Measurements from ENCODE around the gene FNBP1L.

FNBP1L gene

DNA sequence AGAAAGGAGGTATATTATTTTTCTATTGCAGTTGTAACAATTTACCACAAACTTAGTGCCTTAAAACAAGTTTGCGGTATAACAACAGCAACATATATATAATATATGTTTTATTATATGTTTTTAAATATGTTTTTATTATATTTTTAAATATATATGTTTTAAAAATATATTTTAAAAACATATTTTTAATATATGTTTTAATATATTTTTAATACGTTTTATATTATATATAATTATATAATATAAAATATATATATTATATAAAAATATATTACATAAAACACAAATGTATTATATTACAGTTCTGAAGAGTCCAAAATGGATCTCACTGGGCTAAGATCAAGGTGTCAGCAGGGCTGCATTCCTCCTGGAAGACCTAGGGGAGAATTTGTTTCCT is 27.5 kb upstream of the FNBP1L start:
- Histone ChIP-seq H2BK120ac (ENCODE audit: low read depth, low read length) (no peak overlapping the region), H3K79me1 (ENCODE audit: low read depth, low read length) (no peaks in the 10 kb centered on the region), H3K4ac (ENCODE audit: low read length) (no peak overlapping the region), H2BK5ac (ENCODE audit: low read length) (no peak overlapping the region), H2BK15ac (ENCODE audit: low read length) (no peak overlapping the region), H3K4me3 (ENCODE audit: low read length in 2 of 2) (no peak overlapping the region), H3K36me3 (replicated peaks in 1 of 2; ENCODE audit: control insufficient read depth in 2 of 2, insufficient read depth in 2 of 2, low read length in 2 of 2) (no peaks in the 10 kb centered on the region), H2BK12ac (ENCODE audit: low read length) (no peak overlapping the region), H2AFZ (ENCODE audit: low read length) (no peak overlapping the region), H3K9me3 (replicated peaks in 1 of 2; ENCODE audit: control insufficient read depth in 2 of 2, insufficient read depth in 1 of 2, low read depth in 1 of 2, low read length in 2 of 2) (no peaks in the 10 kb centered on the region), H3K9ac (ENCODE audit: low read depth, low read length, poor library complexity) (no peak overlapping the region), H3K4me1 (ENCODE audit: control insufficient read depth in 2 of 2, insufficient read depth in 1 of 2, low read depth in 1 of 2, low read length in 2 of 2) (no peaks in the 10 kb centered on the region), H3K27ac (replicated peaks; ENCODE audit: low read length) (no peak overlapping the region), H3K23ac (ENCODE audit: low read depth, low read length, poor library complexity) (no peak overlapping the region), H4K8ac (ENCODE audit: low read depth, low read length) (no peak overlapping the region), H3K4me2 (ENCODE audit: insufficient read depth, low read length, poor library complexity, severe bottlenecking) (no peak overlapping the region), H2AK5ac (ENCODE audit: low read depth, low read length) (no peak overlapping the region), H4K91ac (ENCODE audit: low read depth, low read length, poor library complexity) (no peak overlapping the region), H3K18ac (ENCODE audit: low read length) (no peak overlapping the region), H3K14ac (ENCODE audit: low read length) (no peak overlapping the region), H3K27me3 (ENCODE audit: control insufficient read depth in 3 of 3, insufficient read depth in 3 of 3, low read depth in 1 of 3, low read length in 3 of 3) (no peaks in the 10 kb centered on the region)
- DNase-seq (ENCODE audit: low spot score): no peak
- no CpG with 5 or more reads among the region's 2 CpGs for WGBS, 2 donors (ENCODE audit: extremely low coverage in 2 of 2, insufficient read length in 2 of 2, insufficient replicate concordance in 1 of 2)

- H3K9ac ChIP-seq (ENCODE audit: low read depth, low read length, poor library complexity): no peak overlapping the region
- peak overlapping the region; percentile 28 for H2AK5ac ChIP-seq (ENCODE audit: low read depth, low read length)
- no peak overlapping the region for H4K91ac ChIP-seq (ENCODE audit: low read depth, low read length, poor library complexity)
- H3K4me3 ChIP-seq (ENCODE audit: low read length in 2 of 2): no peak overlapping the region
- H3K36me3 ChIP-seq (replicated peaks in 1 of 2; ENCODE audit: control insufficient read depth in 2 of 2, insufficient read depth in 2 of 2, low read length in 2 of 2): peaks cover 0 to 2% of the 10 kb centered on the region in 2 donors
- no peaks in the 10 kb centered on the region for H3K27me3 ChIP-seq (ENCODE audit: control insufficient read depth in 3 of 3, insufficient read depth in 3 of 3, low read depth in 1 of 3, low read length in 3 of 3)
- H2BK12ac ChIP-seq (ENCODE audit: low read length): no peak overlapping the region
- no peak overlapping the region for H2BK120ac ChIP-seq (ENCODE audit: low read depth, low read length)
- H3K23ac ChIP-seq (ENCODE audit: low read depth, low read length, poor library complexity): peak overlapping the region; percentile 55
- no CpG with 5 or more reads among the region's 2 CpGs for WGBS, 2 donors (ENCODE audit: extremely low coverage in 2 of 2, insufficient read length in 2 of 2, insufficient replicate concordance in 1 of 2)
- H4K8ac ChIP-seq (ENCODE audit: low read depth, low read length): no peak overlapping the region
- no peak for DNase-seq (ENCODE audit: low spot score)
- H3K27ac ChIP-seq (replicated peaks; ENCODE audit: low read length): no peak overlapping the region
- H3K4me2 ChIP-seq (ENCODE audit: insufficient read depth, low read length, poor library complexity, severe bottlenecking): no peak overlapping the region
- H2BK5ac ChIP-seq (ENCODE audit: low read length): no peak overlapping the region
- no peaks in the 10 kb centered on the region for H3K4me1 ChIP-seq (ENCODE audit: control insufficient read depth in 2 of 2, insufficient read depth in 1 of 2, low read depth in 1 of 2, low read length in 2 of 2)
- no peak overlapping the region for H2AFZ ChIP-seq (ENCODE audit: low read length)
- H3K14ac ChIP-seq (ENCODE audit: low read length): no peak overlapping the region
- peaks cover 4 to 11% of the 10 kb centered on the region in 2 donors for H3K9me3 ChIP-seq (replicated peaks in 1 of 2; ENCODE audit: control insufficient read depth in 2 of 2, insufficient read depth in 1 of 2, low read depth in 1 of 2, low read length in 2 of 2)
- H3K18ac ChIP-seq (ENCODE audit: low read length): peak overlapping the region; percentile 13
- no peak overlapping the region for H3K4ac ChIP-seq (ENCODE audit: low read length)
- H2BK15ac ChIP-seq (ENCODE audit: low read length): no peak overlapping the region
- H3K79me1 ChIP-seq (ENCODE audit: low read depth, low read length): peaks cover 2% of the 10 kb centered on the region
These were observed 21.7 kb upstream of the FNBP1L start for GRCh38 chr1:93426181-93426580.

GRCh38 chr1:93427656-93428055 is 20.3 kb upstream of the FNBP1L start:
- Histone ChIP-seq H2AK5ac (ENCODE audit: low read depth, low read length) (no peak overlapping the region), H4K8ac (ENCODE audit: low read depth, low read length) (no peak overlapping the region), H2BK15ac (ENCODE audit: low read length) (no peak overlapping the region), H3K4me3 (ENCODE audit: low read length in 2 of 2) (no peak overlapping the region), H3K4me1 (ENCODE audit: control insufficient read depth in 2 of 2, insufficient read depth in 1 of 2, low read depth in 1 of 2, low read length in 2 of 2) (no peaks in the 10 kb centered on the region), H3K27ac (replicated peaks; ENCODE audit: low read length) (no peak overlapping the region), H3K9ac (ENCODE audit: low read depth, low read length, poor library complexity) (no peak overlapping the region), H2BK5ac (ENCODE audit: low read length) (peak overlapping the region; percentile 39), H4K91ac (ENCODE audit: low read depth, low read length, poor library complexity) (no peak overlapping the region), H3K79me1 (ENCODE audit: low read depth, low read length) (peaks cover 2% of the 10 kb centered on the region), H3K36me3 (replicated peaks in 1 of 2; ENCODE audit: control insufficient read depth in 2 of 2, insufficient read depth in 2 of 2, low read length in 2 of 2) (peaks cover 0 to 2% of the 10 kb centered on the region in 2 donors), H2AFZ (ENCODE audit: low read length) (no peak overlapping the region), H2BK12ac (ENCODE audit: low read length) (no peak overlapping the region), H3K4me2 (ENCODE audit: insufficient read depth, low read length, poor library complexity, severe bottlenecking) (no peak overlapping the region), H2BK120ac (ENCODE audit: low read depth, low read length) (no peak overlapping the region), H3K4ac (ENCODE audit: low read length) (no peak overlapping the region), H3K18ac (ENCODE audit: low read length) (no peak overlapping the region), H3K14ac (ENCODE audit: low read length) (no peak overlapping the region), H3K23ac (ENCODE audit: low read depth, low read length, poor library complexity) (no peak overlapping the region), H3K27me3 (ENCODE audit: control insufficient read depth in 3 of 3, insufficient read depth in 3 of 3, low read depth in 1 of 3, low read length in 3 of 3) (no peaks in the 10 kb centered on the region), H3K9me3 (replicated peaks in 1 of 2; ENCODE audit: control insufficient read depth in 2 of 2, insufficient read depth in 1 of 2, low read depth in 1 of 2, low read length in 2 of 2) (peaks cover 4 to 11% of the 10 kb centered on the region in 2 donors)
- DNase-seq (ENCODE audit: low spot score): no peak
- no CpG with 5 or more reads among the region's 3 CpGs for WGBS, 2 donors (ENCODE audit: extremely low coverage in 2 of 2, insufficient read length in 2 of 2, insufficient replicate concordance in 1 of 2)

GRCh38 chr1:93433407-93433961 is 14.4 kb upstream of the FNBP1L start:
- no peak overlapping the region for H3K27ac ChIP-seq (replicated peaks; ENCODE audit: low read length)
- no peak overlapping the region for H3K4ac ChIP-seq (ENCODE audit: low read length)
- H2AK5ac ChIP-seq (ENCODE audit: low read depth, low read length): no peak overlapping the region
- no peak overlapping the region for H2BK15ac ChIP-seq (ENCODE audit: low read length)
- H3K4me2 ChIP-seq (ENCODE audit: insufficient read depth, low read length, poor library complexity, severe bottlenecking): no peak overlapping the region
- H4K8ac ChIP-seq (ENCODE audit: low read depth, low read length): no peak overlapping the region
- H3K18ac ChIP-seq (ENCODE audit: low read length): peak overlapping the region; percentile 2
- H3K4me3 ChIP-seq (ENCODE audit: low read length in 2 of 2): no peak overlapping the region
- H2AFZ ChIP-seq (ENCODE audit: low read length): no peak overlapping the region
- H3K23ac ChIP-seq (ENCODE audit: low read depth, low read length, poor library complexity): no peak overlapping the region
- no peaks in the 10 kb centered on the region for H3K79me1 ChIP-seq (ENCODE audit: low read depth, low read length)
- no peak overlapping the region for H2BK12ac ChIP-seq (ENCODE audit: low read length)
- peak overlapping the region; percentile 35 for H2BK5ac ChIP-seq (ENCODE audit: low read length)
- H3K4me1 ChIP-seq (ENCODE audit: control insufficient read depth in 2 of 2, insufficient read depth in 1 of 2, low read depth in 1 of 2, low read length in 2 of 2): no peaks in the 10 kb centered on the region
- H2BK120ac ChIP-seq (ENCODE audit: low read depth, low read length): no peak overlapping the region
- H3K36me3 ChIP-seq (replicated peaks in 1 of 2; ENCODE audit: control insufficient read depth in 2 of 2, insufficient read depth in 2 of 2, low read length in 2 of 2): no peaks in the 10 kb centered on the region
- H3K27me3 ChIP-seq (ENCODE audit: control insufficient read depth in 3 of 3, insufficient read depth in 3 of 3, low read depth in 1 of 3, low read length in 3 of 3): no peaks in the 10 kb centered on the region
- H4K91ac ChIP-seq (ENCODE audit: low read depth, low read length, poor library complexity): no peak overlapping the region
- no peak for DNase-seq (ENCODE audit: low spot score)
- H3K14ac ChIP-seq (ENCODE audit: low read length): no peak overlapping the region
- no peak overlapping the region for H3K9ac ChIP-seq (ENCODE audit: low read depth, low read length, poor library complexity)
- peaks cover 2 to 16% of the 10 kb centered on the region in 2 donors for H3K9me3 ChIP-seq (replicated peaks in 1 of 2; ENCODE audit: control insufficient read depth in 2 of 2, insufficient read depth in 1 of 2, low read depth in 1 of 2, low read length in 2 of 2)
- WGBS, 2 donors (ENCODE audit: extremely low coverage in 2 of 2, insufficient read length in 2 of 2, insufficient replicate concordance in 1 of 2): no CpG with 5 or more reads among the region's 5 CpGs
